ENCODE results near the gene CABYR. TPM values are rescaled to one million over a fixed set of nuclear protein-coding genes. Genes with fewer than 3 reads are reported as not detected.
A peak's percentile ranks its signal among the peaks of the same experiment; 100 is the strongest.

Gene CABYR
- total RNA-seq, 4 donors from 2014 or later, result 2.0 to 4.4 TPM; not detected in 2

GRCh38 chr18:24118750-24119577, 19.9 kb upstream of the CABYR start:
- TF ChIP-seq, protein P1, sequence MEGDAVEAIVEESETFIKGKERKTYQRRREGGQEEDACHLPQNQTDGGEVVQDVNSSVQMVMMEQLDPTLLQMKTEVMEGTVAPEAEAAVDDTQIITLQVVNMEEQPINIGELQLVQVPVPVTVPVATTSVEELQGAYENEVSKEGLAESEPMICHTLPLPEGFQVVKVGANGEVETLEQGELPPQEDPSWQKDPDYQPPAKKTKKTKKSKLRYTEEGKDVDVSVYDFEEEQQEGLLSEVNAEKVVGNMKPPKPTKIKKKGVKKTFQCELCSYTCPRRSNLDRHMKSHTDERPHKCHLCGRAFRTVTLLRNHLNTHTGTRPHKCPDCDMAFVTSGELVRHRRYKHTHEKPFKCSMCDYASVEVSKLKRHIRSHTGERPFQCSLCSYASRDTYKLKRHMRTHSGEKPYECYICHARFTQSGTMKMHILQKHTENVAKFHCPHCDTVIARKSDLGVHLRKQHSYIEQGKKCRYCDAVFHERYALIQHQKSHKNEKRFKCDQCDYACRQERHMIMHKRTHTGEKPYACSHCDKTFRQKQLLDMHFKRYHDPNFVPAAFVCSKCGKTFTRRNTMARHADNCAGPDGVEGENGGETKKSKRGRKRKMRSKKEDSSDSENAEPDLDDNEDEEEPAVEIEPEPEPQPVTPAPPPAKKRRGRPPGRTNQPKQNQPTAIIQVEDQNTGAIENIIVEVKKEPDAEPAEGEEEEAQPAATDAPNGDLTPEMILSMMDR (IDR thresholded peaks at IDR 0.05), result peak; percentile 82 to 91 (median 85)
- no peak for TF ChIP-seq POLR2A (IDR thresholded peaks at IDR 0.05)
- Histone ChIP-seq H3K4me3 (no peak overlapping the region), H3K4me1 (no peaks in the 10 kb centered on the region), H3K36me3 (no peaks in the 10 kb centered on the region), H3K9me3 (no peaks in the 10 kb centered on the region), H3K27ac (no peak overlapping the region), H3K27me3 (no peaks in the 10 kb centered on the region)
- DNase-seq, result peak; percentile 67 to 77
- intact Hi-C loops (cut with DNase I; ENCODE audit: low total_unique reads), result no loop called here

GRCh38 chr18:24120676-24121075, 18.2 kb upstream of the CABYR start:
- no peaks in the 10 kb centered on the region for H3K36me3 ChIP-seq
- DNase-seq, result no peak
- intact Hi-C loops (cut with DNase I; ENCODE audit: low total_unique reads), result no loop called here
- no peak for TF ChIP-seq POLR2A (IDR thresholded peaks at IDR 0.05)
- TF ChIP-seq, protein P1 (IDR thresholded peaks at IDR 0.05), result no peak
- no peaks in the 10 kb centered on the region for H3K4me1 ChIP-seq
- no peaks in the 10 kb centered on the region for H3K27me3 ChIP-seq
- H3K27ac ChIP-seq, result no peak overlapping the region
- H3K4me3 ChIP-seq, result no peak overlapping the region
- H3K9me3 ChIP-seq, result no peaks in the 10 kb centered on the region

- no peak for TF ChIP-seq POLR2A (IDR thresholded peaks at IDR 0.05)
- TF ChIP-seq, protein P1 (IDR thresholded peaks at IDR 0.05), result no peak
- Histone ChIP-seq H3K4me3 (no peak overlapping the region), H3K9me3 (no peaks in the 10 kb centered on the region), H3K4me1 (no peaks in the 10 kb centered on the region), H3K36me3 (no peaks in the 10 kb centered on the region), H3K27me3 (no peaks in the 10 kb centered on the region), H3K27ac (no peak overlapping the region)
- no peak for DNase-seq
- intact Hi-C loops (cut with DNase I; ENCODE audit: low total_unique reads), result no loop called here
Observed at GRCh38 chr18:24121625-24122024, 17.2 kb upstream of the CABYR start.

DNA sequence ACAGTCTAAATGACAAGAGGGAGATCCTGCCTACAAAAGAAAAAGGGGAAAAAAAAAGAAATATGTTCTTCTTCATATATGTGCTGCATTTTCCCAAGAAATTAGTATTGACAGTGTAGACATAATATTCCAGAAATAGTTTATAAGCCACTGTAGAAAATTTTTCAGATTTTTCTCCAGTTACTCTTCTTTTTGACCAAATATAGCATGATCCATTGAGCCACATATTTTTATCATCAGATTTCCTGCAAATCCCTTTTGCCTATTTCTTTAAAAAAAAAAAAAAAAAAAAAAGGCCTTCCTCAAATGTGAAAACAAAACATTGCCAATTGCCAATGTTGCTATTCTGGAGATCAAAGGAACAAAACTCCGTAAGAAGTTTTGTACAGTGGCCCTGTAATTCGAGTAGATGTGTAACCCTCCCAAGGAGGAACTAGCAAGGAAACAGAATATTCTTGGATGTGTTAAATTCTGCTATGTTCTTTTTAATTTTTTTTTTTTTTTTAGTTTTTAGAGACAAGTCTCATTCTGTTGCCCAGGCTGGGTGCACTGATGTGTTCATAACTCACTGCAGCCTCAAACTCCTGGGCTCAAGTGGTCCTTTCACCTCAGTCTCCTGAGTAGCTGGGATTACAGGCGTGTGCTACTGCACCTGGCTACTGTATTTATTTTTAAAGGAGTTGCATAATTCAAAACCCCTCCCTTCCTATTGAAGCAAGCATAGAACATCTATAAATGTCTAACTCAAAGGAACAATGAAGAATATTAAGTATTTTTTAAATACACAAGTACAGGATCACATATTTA, 12.5 kb upstream of the CABYR start:
- Histone ChIP-seq H3K27me3 (no peaks in the 10 kb centered on the region), H3K27ac (no peak overlapping the region), H3K4me1 (no peaks in the 10 kb centered on the region), H3K9me3 (no peaks in the 10 kb centered on the region), H3K36me3 (no peaks in the 10 kb centered on the region), H3K4me3 (no peak overlapping the region)
- DNase-seq, result no peak
- intact Hi-C loops (cut with DNase I; ENCODE audit: low total_unique reads), result no loop called here
- TF ChIP-seq, protein P1 (IDR thresholded peaks at IDR 0.05), result no peak
- no peak for TF ChIP-seq POLR2A (IDR thresholded peaks at IDR 0.05)

DNA sequence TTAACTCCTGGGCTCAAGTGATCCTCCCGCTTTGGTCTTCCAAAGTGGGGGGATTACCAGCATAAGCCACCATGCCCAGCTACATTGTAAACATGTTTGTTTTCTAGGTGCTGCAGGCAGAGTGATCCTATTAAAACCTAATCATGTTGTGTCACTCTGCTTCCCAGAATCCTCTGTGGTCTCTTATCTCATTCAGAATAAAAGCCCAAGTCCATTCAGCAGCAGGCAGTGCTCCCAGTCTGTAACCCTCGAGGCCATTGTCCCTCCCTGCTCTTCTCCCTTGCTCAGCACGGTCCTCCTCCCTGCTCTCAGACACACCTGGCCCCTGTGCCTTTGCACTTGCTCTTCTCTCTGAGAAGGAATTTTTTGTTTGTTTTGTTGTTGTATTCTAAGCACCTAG, 11.1 kb upstream of the CABYR start:
- no peak for TF ChIP-seq POLR2A (IDR thresholded peaks at IDR 0.05)
- TF ChIP-seq, protein P1 (IDR thresholded peaks at IDR 0.05), result no peak
- Histone ChIP-seq H3K4me1 (no peaks in the 10 kb centered on the region), H3K27ac (no peak overlapping the region), H3K36me3 (no peaks in the 10 kb centered on the region), H3K27me3 (no peaks in the 10 kb centered on the region), H3K4me3 (no peak overlapping the region), H3K9me3 (no peaks in the 10 kb centered on the region)
- DNase-seq, result no peak
- intact Hi-C loops (cut with DNase I; ENCODE audit: low total_unique reads), result no loop called here

All from uterus (tissue), 4 donors.